H1 (cell line): ENCODE measurements around the gene TLR2.

Experiments
- CHD1 ChIP-seq: IDR thresholded peaks from 2 replicates; pipeline ENCODE4 v1.6.1; 2012; ENCODE audit warnings: low read depth, low read length, improper control_type of control experiment
- CTCF ChIP-seq, 3 experiments: IDR thresholded peaks; 1 replicate in 2 of 3; 2 replicates in 1 of 3; pipeline versions ENCODE4 v1.5.1 to v1.6.1; 2011; ENCODE audit warnings: low read length in 3 of 3, mild to moderate bottlenecking in 3 of 3, inconsistent platforms in 2 of 3, low read depth in 1 of 3, moderate library complexity in 1 of 3; ENCODE audit not compliant: insufficient read depth in 1 of 3; ENCODE audit errors: control extremely low read depth in 1 of 3
- EP300 ChIP-seq, 2 experiments: IDR thresholded peaks; 1 replicate in 1 of 2; 2 replicates in 1 of 2; pipeline ENCODE4 v1.6.1; 2011 to 2012; ENCODE audit warnings: low read depth in 2 of 2, low read length in 2 of 2, mild to moderate bottlenecking in 2 of 2, borderline replicate concordance in 1 of 2, inconsistent platforms in 1 of 2, moderate library complexity in 1 of 2
- EZH2 ChIP-seq: fragments of 200-600 bp; sonication (generic); IDR thresholded peaks from 2 replicates; pipeline ENCODE4 v1.7.1; 2012; ENCODE audit warnings: low read depth, mild to moderate bottlenecking, moderate library complexity, low read length, inconsistent platforms; ENCODE audit not compliant: severe bottlenecking
- KDM5A ChIP-seq: fragments of 200-600 bp; IDR thresholded peaks from 2 replicates; pipeline ENCODE4 v1.7.1; 2012; ENCODE audit warnings: mild to moderate bottlenecking, low read length, inconsistent platforms, mixed read lengths
- POLR2A ChIP-seq, 2 experiments: IDR thresholded peaks; 1 replicate in 1 of 2; 2 replicates in 1 of 2; pipeline ENCODE4 v1.6.1; 2011; ENCODE audit warnings: low read depth in 2 of 2, low read length in 2 of 2, mild to moderate bottlenecking in 2 of 2; ENCODE audit errors: control extremely low read depth in 1 of 2
- POLR2AphosphoS5 ChIP-seq: IDR thresholded peaks from 2 replicates; pipeline ENCODE4 v1.6.1; 2011; ENCODE audit warnings: low read depth, low read length
- SIRT6 ChIP-seq: IDR thresholded peaks from one replicate; pipeline ENCODE4 v1.7.1; 2012; ENCODE audit warnings: low read length, inconsistent platforms
- TAF1 ChIP-seq: IDR thresholded peaks from 2 replicates; pipeline ENCODE4 v1.6.1; 2011; ENCODE audit warnings: mild to moderate bottlenecking, low read depth, low read length
- ZNF274 ChIP-seq: IDR thresholded peaks from 2 replicates; pipeline ENCODE4 v1.7.0; 2012; ENCODE audit warnings: low read length, borderline replicate concordance; ENCODE audit errors: extremely low read depth

GRCh38 chr4:153638011-153638410, 46.1 kb upstream of the TLR2 start:
- TF ChIP-seq TAF1 (no peak), POLR2AphosphoS5 (no peak), CTCF (IDR thresholded peaks at IDR 0.05; ENCODE audit: control extremely low read depth in 1 of 3, insufficient read depth in 1 of 3, low read depth in 1 of 3, low read length in 3 of 3) (no peak), POLR2A (IDR thresholded peaks at IDR 0.05; ENCODE audit: control extremely low read depth in 1 of 2, low read depth in 2 of 2, low read length in 2 of 2) (no peak), KDM5A (no peak), SIRT6 (no peak), CHD1 (no peak), ZNF274 (no peak), EZH2 (no peak), EP300 (IDR thresholded peaks at IDR 0.05; ENCODE audit: borderline replicate concordance in 1 of 2, low read depth in 2 of 2, low read length in 2 of 2) (no peak)
